ENCODE data around the gene IRS1.

Gene IRS1

DNA sequence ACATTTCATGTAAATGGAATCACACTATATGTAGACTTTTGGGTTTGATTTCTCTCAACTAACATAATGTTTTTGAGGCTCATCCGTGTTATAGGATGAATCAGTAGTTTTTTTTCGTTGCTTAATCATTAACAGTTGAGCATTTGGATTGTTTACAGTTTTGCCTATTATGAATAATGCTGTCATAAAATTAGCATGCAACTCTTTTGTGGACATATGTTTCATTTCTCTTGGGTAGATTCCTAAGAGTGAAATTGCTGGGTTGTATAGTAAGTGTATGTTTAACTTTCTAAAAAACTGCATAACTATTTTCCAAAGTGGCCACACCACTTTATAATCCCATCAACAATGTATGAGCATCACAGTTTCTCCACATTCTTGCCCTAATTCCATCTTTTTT is 28.6 kb upstream of the IRS1 start:
- DNase-seq (ENCODE audit: extremely low read depth in 1 of 2, low read depth in 1 of 2), result no peak

GRCh38 chr2:226825056-226825455 is 25.4 kb upstream of the IRS1 start:
- DNase-seq (ENCODE audit: extremely low read depth in 1 of 2, low read depth in 1 of 2), result no peak

DNA sequence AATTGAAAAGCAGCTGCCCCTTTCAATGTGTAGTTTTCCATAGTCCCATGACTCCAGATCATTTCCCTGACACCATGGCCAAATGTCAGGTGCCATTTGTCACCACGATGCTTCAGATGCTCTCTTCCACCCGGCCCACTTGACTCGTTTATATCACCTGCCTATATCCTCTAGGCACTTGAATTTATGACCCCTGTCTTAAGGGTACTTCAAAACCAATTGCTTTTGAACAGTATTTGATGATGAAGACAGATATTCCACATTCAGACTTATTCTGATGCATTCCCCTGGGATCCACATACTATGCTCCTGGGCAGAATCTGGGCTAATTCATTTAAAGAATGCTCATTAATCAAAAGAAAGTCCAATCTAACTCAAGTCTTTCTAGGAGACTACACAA is 19.3 kb upstream of the IRS1 start:
- no peak for DNase-seq (ENCODE audit: extremely low read depth in 1 of 2, low read depth in 1 of 2)

GRCh38 chr2:226813148-226813701 is 13.6 kb upstream of the IRS1 start:
- no peak for DNase-seq (ENCODE audit: extremely low read depth in 1 of 2, low read depth in 1 of 2)

DNA sequence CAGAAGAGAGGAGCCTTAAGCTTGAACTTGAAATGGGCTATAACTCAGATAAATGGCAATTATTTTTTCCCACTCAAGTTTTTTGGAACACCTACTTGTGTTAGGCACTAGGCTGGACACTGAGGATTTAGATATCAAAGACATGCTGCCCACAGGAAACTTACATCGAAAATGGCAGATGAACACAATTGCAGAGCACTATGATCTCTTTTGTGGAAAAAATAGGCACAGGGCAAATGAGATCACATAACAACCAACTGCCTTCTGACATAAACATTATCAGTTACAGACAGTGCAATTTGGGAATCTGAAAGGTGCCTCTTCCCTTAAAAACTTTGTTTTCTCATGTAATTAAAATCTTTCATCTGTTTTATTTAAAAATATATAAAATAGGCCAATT is 3.8 kb upstream of the IRS1 start:
- DNase-seq (ENCODE audit: extremely low read depth in 1 of 2, low read depth in 1 of 2), result no peak

DNA sequence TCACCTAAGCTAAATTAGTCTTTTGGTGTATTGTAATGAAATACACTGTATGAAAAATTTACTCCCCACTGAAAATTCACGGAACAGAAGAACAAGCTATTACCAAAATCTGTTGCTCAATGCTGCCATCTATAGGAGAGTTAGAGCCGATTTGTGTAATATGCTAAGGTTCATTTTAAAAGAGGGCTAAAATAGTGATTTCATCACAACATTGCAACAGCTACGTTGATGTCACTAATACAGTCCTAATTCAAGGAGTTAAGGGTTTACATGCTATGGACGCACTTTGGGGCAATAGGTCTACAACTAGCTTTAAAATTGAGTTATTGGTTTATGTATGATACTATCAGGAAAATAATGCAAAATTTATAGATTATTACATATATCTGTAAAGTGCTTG is 3.0 kb upstream of the IRS1 start:
- no peak for DNase-seq (ENCODE audit: extremely low read depth in 1 of 2, low read depth in 1 of 2)

DNA sequence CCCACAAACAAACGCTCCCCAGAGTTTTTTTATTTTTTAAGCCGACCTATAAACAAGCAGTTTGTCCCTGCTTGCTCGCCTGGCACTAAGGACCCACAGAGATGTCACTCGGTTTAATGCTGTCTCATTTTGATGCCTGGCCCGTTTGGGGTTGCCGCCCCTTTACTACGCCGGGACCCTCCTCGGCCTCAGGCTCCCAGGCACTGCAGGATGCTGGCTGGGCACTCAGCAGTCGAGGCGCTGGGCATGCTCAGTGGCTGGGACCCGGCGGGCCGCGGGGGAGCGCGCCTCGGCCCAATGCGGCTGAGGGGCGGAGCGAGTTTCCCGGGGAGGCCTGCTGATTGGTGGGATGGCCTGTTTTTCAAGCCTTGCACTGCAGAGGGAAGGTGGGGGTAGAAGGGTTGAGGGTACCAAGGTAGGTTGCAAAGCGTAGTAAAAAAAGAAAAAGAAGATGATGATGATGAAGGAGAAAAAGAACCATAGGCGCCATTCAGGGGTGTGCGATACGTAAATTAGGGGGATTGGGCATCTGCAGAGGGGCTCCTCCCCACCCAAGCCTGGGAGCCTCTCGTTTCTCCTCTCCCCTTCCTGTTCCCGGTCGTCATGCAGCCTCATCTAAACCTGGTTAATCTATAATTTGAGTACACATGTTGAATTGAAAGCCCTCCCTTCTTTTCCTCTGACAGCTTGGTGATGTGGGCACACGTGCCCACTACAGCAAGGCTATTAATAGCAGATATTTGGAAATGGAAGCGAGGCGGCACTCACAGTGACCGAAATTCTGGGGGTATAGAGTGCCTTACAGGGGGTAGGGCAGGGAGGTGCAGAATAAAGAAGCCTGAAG is 1.5 kb upstream of the IRS1 start:
- DNase-seq (ENCODE audit: extremely low read depth in 1 of 2, low read depth in 1 of 2), result peak; percentile 60 to 61

DNA sequence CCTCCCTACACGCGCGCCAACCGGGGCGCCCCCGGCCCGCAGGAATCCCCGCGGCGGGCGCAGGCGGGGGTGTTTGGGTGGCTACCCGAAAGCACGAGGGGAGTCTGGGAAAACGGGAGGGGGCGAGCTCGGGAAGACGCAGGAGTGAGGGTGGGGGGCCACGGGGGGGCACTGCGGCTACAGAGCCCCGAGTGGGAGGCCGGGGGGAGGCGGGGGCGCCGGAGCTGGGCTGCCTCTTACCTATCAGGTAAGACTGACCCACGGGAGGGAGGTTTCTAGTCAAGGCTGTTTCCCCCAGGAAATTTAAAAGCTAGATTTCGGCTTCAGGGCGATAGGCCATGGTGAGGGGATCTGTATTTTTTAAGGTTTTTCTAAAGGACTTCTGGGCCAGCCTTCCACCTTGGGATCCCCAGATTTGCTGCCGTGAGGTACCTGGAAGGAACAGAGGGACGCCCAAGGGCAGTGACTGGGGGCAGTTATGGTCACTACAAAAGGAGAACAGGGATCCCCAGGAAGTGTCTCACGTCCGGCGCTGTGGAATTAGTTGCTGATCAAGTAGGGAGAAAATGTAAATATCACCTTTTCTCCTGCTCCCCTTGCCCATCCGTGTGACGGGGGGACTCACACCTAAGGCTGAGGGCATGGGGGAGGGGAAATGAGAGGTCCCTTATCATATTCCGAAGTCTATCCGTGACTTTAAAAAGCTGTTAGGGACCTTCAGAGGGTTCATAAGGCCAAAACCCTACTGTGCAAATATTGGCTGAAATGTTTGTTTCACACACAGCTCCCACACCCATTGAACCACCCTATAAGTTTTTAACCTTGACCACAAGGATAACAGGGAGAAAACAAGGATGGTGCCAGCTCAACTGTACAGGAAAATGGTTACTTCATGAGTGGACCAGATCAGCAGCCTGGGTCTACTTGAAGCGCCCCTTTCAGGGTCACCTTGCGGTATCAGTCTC is 638 bp upstream of the IRS1 start:
- no peak for DNase-seq (ENCODE audit: extremely low read depth in 1 of 2, low read depth in 1 of 2)

DNA sequence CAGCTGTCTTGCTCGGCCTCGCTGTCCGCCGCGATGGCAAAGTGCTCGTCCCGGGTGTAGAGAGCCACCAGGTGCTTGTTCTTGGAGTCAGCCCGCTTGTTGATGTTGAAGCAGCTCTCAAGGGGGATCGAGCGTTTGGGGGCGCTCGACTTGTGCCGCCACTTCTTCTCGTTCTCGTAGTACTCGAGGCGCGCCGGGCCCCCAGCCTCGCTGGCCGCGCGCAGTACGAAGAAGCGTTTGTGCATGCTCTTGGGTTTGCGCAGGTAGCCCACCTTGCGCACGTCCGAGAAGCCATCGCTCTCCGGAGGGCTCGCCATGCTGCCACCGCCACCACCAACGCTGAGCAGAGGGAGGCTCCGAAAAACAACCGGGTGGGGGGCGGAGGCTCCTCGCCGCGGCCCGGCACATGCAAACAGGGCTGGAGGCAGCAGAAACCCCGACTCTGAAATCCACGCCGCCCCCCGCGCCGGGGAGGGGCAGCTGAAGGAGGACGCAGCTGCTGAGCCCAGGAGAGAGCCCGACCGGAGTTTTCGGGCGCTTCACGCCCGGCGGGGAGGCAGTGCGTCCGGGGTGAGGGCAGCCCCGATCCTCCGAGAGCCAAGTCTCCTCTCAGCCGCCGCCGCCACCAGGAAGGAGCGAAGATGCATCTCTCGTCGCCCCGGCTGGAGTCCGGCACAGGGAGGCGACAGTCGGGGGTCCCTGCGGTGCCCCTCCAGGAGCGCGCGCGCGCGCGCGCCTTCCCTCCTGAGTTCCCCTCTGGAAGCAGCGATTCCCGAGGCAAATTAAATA is 1.0 kb downstream of the IRS1 start:
- peak in 1 of 2 donors; percentile 28 for DNase-seq (ENCODE audit: extremely low read depth in 1 of 2, low read depth in 1 of 2)

DNA sequence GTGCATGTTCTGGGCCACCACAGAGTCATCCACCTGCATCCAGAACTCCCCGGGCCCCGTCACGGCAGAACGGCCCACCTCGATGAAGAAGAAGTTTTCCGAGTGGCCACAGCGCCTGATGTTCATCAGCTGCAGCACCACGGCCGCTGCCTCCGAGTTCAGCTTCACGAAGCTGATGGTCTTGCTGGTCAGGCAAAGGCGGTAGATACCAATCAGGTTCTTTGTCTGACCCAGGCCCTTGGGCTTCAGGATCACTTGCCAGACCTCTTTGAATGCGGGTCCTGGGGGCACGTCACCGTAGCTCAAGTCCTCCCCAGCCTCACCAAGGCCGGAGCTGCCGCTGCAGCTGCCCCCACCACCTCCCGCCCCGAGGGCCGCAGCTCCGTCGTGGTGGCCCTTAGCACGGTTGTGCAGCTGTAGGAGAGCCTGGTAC is 1.6 kb downstream of the IRS1 start:
- DNase-seq (ENCODE audit: extremely low read depth in 1 of 2, low read depth in 1 of 2), result no peak

- DNase-seq (ENCODE audit: extremely low read depth in 1 of 2, low read depth in 1 of 2), result no peak
Observed at GRCh38 chr2:226797289-226797988, 2.2 kb downstream of the IRS1 start.

GRCh38 chr2:226796840-226797288 is 2.8 kb downstream of the IRS1 start:
- DNase-seq (ENCODE audit: extremely low read depth in 1 of 2, low read depth in 1 of 2), result no peak

DNA sequence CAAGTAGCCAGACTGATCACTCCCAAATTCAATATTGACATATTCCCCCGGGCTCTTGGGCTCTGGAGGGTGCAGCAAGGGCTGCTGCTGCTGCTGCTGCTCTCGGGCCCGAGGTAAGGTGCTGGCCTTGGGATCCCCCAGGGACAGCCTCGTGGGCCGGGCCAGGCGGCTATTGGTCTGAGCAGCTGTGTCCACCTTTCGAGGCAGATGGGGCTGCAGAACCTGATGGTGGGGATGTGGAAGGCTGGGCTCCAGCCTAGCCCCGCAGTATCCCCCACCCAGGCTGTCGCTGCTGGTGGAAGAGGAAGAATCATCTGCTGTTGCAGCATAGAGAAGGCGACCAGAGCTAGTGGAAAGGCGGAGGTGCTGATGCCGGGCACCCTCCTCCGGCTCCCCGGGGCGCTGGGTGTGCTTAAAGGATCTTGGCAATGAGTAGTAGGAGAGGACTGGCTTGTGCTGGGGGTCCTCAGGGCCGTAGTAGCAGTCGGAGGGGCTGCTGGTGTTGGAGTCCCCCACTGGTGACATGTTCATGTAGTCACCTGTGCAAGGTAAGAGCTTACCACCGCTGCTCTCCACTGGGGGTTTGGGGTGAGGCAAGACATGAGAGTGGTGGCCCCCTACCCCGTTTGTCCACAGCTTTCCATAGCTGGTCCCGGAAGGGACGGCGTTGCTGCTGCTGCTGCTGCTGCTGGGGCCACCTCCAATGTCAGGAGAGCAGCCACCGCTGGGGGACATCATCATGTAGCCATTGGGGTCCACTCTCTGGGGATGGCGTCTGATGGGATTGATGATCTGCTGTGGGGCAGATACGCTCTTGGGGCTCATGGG is 3.4 kb downstream of the IRS1 start:
- no peak for DNase-seq (ENCODE audit: extremely low read depth in 1 of 2, low read depth in 1 of 2)

DNA sequence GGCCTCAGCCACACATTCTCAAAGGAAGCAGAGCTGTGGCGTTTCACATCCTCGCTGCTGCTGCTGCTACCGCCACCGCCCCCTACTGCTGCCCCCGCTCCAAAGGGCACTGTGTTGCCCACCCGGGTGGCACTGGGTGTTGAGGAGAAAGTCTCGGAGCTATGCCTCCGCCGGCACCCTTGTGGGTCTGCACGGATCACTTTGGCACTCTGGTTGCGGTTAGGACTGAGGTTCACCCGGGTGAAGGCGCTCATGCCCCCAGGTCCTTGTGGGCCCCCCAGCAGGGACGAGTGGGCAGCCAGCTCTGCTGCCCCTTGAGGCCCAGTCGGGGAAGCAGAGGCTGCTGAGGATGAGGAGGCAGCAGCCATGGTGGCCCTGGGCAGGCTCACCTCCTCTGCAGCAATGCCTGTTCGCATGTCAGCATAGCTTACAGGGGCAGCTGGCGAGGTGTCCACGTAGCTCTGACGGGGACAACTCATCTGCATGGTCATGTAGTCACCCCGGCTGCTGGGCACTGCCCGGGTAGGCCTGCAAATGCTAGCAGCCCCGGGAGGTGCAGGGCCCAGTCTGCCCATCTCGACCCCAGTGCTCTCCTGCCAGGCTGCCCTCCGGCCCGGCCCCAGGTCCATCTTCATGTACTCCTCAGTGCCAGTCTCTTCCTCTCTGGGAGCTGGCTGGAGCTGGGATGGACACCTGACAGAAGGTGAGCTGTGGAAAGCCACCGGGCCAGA is 4.2 kb downstream of the IRS1 start:
- no peak for DNase-seq (ENCODE audit: extremely low read depth in 1 of 2, low read depth in 1 of 2)

GRCh38 chr2:226794751-226795171 is 4.9 kb downstream of the IRS1 start:
- no peak for DNase-seq (ENCODE audit: extremely low read depth in 1 of 2, low read depth in 1 of 2)

DNA sequence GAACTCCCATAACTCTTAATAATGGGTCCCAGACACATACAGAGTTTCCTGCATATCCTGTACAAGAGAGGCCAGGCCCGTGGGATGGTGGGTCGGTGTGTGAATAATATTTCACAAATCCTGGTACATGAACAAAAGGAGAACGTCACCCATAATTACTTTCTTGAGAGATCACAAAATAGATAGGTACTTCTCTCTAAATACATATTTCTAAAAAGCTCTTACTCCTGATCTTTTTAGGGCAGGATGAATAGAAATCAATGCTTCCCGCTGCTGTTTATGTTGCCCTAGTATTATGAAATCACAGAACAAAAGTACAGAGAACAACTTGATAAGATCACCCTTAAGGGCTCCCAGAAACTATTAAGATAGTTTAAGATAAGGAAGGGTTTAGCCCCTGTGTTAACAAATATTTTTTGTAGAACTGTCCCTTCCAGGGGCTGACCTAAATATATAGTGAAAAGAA is 5.4 kb downstream of the IRS1 start:
- DNase-seq (ENCODE audit: extremely low read depth in 1 of 2, low read depth in 1 of 2), result no peak

GRCh38 chr2:226793646-226794045 is 6.0 kb downstream of the IRS1 start:
- DNase-seq (ENCODE audit: extremely low read depth in 1 of 2, low read depth in 1 of 2), result no peak

DNA sequence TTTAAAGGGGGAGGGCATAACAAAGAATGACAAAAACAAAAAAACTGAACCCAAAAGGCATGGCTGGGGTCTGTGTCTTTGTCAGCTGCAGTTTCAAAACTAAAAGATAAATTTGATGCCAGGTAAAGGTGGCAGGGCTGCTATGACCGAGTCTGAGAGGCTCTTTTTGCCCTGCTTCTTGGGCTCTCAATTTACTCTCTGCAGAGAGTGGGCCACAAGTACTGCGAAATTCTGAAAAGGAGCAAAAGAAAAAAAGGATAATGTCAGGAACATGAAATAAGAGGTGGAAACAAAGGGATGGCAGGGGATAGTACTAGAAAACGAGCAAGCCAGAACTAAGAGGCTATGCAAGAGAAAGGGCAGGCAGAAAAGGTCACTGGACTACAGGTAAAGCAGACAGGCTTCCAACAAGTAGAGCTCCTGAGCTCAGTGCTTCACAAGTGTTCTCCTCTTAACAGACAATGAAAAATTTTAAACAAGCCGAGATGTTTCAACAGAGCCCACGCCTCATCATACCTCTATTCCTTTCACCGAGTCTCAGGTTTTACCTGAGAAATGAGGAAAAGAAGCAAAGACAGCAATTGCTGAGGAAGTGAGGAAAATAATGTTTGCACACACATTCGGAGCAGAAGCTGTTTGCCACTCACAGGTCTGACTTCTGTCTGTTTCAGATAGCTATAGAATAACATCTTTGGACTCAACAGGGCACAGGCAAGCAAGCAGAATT is 7.3 kb downstream of the IRS1 start:
- DNase-seq (ENCODE audit: extremely low read depth in 1 of 2, low read depth in 1 of 2), result no peak
